Stimulated activated CD4-positive, alpha-beta T cell treated with anti-CD3 and anti-CD28 coated beads, TNF-alpha, amount 100 ng/mL, for 48 hours (primary cell): Measurements from ENCODE around the gene HIRA.
"Not testable (repeated sequence)": the region's sequence is repeated elsewhere in the genome, so short reads cannot be mapped to it uniquely, and the experiment has no call there.

Experiments
- DNase-seq, 3 donors: peaks; one replicate each; pipeline ENCODE4 v3.0.0-alpha.2; 2020; ENCODE audit warnings: low read depth in 3 of 3

HIRA gene

DNA sequence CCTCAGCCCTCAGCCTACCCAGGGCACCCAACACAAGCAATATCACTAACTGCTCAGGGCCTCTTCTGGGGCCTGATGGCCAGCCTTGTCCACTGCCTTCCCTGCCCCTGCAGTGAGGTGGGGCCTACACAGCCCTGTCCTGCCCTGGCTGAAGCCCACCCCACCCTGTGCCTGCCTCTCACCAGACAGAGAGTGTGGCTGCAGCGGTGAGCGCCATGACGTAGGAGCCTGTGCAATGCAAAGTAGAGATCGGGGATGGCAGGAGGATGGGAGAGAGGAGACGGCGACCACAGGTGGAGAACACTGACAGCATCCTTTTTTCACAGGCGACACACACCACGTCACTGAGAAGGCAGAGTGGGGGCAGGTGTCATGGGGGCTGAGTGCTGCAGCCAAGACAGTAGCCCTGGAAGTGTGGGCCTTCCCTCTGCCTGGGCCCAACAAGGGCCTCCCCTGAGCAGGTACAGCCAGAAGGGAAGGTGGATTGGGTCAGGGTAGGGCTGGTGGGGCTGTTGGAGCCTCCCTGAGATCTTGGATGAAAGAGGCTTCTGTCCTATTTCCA is 74.7 kb downstream of the HIRA start:
- no peak for DNase-seq

DNA sequence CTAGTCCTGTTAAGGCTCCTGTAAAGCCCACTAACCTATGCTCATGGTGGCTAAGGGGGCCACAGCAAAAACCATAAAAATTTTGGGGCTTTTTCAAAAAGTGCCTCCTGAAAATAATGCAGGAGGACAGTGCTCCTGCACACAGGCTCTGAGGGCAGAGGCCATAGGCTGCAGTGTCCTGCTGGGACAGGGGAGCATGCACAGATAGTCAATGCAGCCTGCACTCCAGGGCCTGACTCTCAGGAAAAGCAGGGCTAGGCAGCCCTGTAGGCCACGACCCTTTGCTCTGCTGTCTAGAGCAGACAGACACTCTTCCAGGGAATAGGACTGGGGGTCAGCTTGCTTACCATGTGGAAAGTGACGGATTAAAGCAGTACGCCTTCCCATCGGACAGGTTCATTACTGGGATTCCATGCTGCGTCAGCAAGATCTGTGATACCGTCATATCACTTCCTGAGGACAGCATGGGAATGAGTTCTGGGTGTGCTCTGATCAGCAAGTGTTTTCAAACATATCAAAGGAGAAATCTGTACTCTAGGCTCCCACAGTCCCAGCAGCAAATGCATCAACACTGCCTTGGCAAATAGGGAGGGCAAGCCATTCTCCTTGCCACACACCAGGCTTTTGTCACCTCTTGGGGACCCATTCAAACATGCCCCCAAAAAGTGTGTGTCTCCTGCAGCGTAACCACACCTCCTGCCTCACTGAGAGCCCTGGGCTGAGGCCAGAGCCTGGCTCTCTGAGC is 75.9 kb downstream of the HIRA start:
- no peak for DNase-seq

DNA sequence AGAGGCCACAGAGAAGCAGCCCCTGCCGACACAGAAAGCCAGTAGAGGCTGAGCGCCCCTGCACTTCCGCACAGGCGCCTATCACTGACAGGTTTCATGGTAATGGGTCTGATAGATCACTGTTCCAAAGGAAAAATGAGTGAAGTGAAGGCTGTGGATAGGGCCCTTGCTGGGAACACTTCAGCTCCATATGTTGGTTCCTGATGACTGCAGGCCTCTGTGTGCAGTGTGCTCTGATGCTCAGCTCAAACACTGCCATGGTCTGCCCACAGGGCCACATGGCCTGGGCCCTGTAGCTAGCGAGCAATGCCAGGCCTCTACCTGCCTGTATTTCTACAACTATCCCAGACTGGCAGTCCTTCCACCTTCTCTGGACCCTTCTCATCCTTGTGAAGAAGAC is 77.3 kb downstream of the HIRA start:
- no peak for DNase-seq

DNA sequence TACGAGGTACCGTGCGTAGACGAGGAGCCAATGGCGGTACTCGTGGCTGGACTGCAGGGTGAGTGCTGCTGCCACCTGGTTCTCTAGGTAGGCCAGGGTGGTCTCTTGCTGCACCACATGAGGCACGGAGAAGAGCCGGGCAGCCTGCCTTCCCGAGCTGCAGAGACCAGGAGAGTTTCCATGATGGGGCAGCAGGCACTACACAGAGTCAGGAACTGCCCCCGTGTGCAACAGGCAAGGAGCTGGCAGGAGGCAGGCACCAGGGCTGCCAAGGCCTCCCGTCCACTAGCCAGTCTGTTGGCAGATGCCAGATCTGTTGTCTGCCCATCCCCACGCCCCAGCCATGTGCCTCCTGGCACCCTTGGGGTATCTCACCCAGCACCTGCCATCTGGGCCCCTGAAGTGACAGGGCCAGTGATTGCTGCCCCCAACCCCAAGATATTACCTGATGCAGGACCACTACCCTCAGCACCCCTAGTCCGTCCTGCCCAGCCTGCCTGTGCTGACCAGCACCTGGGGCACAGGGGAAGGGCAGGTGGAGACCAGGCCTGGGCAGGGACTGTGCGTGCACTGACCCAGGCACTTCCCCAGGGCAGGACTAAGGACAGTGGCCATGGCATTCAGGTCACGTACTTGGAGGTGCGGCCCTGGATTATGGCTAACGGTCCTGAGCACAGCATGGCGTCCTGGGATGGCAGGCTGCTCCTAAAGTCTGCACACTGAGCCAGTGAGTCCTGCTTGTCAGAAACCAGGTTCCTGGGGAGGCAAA is 78.0 kb downstream of the HIRA start:
- DNase-seq = no peak

DNA sequence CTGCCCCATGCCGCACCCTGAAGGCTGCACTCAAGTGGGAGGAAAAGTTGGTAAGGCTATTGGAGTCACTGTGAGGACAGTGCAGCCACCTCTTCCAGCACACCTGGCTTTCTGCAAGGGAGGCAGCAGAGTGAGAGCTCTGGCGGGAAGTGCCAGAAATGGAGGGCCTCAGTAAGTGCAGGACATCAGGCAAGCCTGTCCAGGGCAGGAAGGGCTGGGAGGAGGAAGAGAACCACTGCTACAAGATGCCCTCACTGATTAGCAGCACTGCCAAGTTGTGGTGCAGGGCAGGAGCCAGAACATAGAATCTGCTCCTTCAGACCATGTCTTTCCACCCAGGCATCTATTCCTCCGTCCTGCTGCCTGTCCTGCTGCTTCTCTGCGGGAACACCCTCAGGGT is 78.8 kb downstream of the HIRA start:
- DNase-seq = no peak

DNA sequence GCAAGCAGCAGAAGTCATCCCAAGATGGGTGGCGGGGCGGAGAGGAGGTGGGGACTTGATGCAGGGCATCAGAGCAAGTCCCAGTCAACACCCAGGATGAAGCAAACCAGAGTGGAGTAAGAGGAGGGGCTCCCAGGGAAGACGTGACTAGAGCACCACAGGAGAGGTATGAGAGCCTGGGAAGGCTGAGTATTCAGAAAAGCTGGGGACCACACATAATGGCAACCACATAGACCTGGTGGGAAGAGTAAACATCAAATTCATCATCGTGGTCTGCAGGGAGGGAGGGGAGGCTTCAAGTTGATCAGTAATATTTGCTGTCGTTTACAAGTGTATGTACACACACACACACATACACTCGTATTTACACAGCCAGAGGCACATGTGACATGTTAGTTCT is 79.3 kb downstream of the HIRA start:
- DNase-seq = no peak

DNA sequence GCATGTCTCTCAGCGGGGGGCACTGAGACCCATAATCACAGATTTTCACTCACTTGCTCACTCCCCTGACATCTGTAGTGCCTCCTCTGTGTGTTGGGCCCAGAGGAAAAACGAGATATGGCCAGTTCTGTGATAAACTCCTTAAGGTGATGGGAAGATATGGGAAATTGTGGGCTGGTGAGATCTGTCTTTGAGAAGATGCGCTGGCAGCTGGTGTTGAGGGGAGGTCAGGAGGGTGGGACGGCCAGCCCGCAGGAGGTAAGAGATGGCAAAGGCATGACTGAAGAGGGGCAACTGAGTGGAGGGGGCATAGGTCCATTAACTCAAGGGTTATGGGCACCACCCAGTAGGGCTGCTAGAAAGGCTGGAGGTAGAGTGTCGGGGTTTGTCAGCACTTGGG is 79.9 kb downstream of the HIRA start:
- DNase-seq = no peak

DNA sequence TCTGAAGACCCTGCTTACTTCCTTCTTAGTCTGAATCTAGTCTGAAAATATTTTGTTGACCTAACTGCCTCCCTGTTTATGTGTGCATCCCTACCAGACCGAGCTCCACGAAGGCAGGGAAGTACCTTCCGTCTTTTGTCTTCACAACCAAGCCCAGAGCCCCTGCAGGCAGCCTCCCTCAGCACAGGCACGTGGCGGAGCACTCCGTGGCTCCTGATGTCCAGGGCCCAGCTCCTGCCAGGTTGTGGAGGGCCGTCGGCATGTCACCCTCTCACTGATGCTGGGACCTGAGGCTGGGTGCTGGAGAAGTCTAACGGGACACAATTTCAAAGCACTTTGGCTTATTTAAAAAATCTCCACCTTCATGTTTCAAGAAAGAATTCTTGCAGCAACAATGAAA is 80.6 kb downstream of the HIRA start:
- no peak for DNase-seq

DNA sequence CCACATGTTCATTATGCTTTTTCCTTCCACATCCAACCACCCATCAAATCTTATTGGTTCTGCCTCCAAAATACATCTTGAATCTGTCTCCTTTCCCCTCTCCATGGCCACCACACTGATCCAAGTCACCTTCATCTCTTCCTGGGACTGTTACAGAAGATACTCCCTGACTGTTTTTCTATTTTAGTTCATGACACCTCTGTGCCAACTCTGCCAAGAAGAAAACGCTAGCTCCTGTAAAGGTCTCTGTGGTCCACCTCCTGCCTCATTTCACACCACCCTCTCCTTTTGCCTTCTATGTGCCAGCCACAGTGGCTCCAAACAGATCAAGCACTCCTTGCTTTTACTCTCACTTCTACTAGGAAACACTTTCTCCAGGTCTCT is 81.1 kb downstream of the HIRA start:
- no peak for DNase-seq

DNA sequence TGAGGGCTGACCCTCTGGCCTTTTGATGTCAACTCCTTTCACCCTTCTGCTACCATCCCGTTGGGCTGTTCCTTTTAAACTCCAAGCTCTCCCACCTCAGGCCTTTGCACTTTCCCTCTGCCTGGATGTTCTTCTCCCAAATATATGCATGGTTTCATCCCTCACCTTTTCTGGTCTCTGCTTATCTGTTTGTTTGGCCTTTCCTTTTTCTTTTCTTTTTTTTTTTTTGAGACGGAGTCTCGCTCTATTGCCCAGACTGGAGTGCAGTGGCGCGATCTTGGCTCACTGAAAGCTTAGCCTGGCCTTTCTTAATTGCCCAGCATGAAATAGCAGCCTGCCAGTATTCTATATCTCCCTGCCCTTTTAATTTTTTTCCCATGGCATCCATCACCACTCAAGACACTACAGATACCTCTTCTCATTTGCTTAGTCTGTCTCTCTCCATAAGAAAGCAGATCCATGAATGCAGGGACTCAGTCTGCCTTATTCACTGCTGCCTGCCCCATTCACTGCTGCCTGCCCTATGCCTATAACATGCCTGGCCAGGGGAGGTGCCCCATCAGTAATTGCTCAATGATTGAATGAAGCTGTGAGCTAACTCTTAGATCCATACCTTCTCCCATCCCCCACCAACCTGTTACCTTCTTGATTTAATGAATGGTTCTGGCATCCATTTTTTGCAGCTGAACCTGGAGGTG is 81.6 kb downstream of the HIRA start:
- no peak for DNase-seq

DNA sequence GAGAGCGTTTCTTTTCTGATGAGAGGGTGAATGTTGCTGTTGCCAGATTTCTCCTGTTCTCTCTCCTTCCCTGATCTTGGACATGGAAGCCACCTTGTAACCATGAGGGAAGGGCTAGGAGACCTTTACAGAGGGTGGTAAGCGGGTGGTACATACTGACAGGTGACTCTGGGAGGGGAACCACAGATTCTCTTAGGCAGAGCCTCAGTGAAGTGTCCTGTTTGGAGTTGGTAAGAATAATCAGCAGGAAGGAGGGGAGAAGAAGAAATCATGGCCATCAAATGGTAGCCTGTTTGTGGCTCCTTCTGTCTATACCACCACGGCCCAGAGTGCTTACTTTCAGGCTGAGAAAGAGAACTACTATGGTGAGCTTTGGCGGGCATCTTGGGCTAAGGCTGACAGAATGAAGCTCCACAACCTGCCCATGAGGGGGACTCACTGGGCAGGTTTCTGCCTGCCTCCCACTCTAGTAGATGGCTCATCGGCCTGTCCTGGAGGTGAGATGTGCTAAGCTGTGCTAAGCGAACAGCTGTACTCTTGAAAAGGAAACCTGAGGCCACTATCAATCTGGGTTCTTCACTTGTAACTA is 84.8 kb downstream of the HIRA start:
- DNase-seq = no peak

DNA sequence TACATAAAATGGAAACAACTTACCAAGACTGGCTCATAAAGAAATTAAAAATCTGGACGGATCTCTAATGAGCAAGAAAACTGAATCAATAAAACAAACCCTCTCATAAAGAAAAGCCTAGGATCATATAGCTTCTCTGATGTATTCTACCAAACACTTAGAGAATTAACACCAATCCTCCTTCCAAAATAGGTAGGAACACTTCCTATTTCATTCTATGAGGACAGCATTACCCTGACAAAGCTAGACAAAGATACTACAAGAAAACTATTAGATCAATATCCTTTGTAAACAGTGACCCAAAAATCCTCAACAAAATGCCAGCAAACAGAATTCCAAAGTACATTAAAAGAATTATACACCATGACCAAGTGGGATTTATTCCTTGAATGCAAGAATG is 87.1 kb downstream of the HIRA start:
- DNase-seq = no peak

DNA sequence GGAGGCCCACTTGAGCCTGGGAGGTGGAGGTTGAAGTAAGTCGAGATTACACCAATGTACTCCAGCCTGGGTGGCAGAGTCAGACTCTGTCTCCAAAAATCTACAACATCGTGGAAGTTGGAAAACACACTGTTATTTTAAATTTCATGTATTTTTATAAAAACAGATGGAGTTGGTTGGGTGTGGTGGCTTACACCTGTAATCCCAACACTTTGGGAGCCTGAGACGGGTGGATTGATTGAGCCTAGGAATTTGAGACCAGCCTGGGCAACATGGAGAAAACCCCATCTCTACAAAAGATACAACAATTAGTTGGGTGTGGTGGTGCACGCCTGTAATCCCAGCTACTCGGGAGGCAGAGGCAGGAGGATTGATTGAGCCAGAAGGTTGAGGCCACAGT is 88.1 kb downstream of the HIRA start:
- no peak for DNase-seq

DNA sequence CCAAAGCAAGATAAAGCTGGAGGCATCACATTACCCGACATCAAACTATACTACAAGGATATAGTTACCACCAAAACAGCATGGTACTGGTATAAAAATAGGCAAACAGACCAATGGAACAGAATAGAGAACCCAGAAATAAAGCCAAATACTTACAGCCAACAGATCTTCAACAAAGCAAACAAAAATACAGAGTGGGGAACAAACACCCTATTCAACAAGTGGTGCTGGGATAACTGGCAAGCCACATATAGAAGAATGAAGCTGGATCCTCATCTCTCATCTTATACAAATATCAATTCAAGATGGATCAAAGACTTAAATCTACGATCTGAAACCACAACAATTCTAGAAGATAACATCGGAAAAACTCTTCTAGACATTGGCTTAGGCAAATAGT is 90.0 kb downstream of the HIRA start:
- no peak for DNase-seq

DNA sequence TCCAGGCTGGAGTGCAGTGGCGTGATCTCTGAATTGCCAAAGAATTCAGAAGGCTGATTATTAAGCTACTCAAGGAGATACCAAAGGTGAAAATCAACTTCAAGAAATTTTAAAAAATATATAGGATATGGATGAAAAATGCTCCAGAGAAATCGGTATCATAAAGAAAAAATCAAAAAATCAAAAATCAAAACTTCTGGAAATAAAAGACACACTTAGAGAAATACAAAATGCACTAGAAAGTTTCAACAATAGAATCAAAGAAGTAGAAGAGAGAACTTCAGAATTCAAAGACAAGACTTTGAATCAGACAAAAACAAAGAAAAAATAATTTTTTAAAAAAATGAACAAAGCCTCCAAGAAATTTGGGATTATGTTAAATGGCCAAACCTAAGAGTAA is 94.4 kb downstream of the HIRA start:
- no peak for DNase-seq

DNA sequence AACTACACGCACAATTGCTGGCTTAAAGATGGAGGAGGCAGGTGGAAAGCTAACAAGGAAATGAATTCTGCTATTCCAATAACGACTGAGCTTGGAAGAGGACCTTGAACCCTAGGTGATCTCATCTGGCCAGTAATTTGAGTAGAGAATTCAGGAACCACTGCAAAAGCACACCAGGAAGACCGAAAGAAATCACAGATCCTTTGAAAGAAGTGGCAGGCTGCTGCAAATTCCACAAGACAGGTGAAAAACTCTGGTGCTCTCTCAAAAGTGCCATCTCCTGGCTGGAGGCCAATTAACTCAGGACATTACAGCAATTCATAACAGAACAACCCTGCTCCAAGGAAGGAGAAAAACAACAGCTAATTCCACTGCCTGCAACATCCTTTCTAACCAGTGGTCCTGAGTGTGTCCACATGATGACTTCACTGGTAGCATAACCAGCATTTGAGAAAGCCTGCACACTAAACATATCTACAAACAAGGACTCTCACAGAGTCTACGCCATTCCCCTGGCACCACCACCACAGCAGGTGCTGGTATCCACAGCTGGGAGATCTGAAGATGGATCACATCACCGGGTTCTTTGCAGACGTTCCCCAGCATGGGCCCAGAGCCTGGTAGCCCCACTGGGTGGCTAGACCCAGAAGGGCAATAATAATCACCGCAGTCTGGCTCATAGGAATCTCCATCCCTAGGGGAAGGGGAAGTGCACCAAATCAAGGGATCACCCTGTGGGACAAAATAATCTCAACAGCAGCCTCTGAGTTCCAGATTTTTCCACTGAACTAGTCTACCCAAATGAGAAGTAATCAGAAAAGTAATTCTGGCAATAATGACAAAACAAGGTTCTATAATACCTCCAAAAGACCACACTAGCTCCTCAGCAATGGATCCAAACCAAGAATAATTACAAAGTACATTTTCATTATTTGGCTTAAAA is 95.1 kb downstream of the HIRA start:
- DNase-seq = no peak

DNA sequence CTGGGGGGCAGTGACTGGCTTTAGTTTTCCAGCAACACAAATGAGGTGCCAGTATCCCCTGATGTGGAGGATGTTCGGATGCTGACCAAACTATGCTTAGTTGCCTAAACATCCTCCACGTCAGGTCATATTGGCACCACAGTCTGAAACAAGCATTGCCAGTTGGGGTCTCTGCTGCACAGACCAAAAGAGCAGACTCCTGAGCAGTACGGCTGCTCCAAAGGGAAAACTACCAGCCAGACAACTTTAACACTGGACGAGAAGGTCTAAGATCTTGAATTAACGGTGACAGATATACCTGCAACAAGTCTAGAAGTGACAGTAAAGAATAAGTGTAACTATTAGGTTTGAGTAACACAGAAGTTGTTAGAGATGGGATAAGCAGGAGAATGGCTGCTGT is 99.6 kb downstream of the HIRA start:
- DNase-seq = no peak

DNA sequence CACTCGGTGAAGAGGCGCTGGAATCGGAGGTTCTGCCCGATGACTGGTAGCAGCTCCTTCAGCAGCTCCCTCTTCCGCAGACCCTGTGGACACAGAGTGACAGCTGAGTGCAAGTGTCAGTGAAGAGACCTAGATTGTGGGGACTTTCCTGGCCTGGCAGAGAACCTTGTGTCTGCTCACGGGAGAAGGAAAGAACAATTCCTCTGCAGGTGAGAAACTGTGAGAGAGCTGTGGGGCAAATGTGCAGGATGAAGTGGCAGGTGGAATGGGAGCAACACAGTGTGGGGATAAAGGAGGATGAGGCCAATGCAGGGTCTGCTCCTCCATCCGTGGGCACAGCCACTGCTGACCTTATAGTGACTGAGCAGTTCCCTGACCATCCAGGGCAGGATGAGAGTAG is 100.1 kb downstream of the HIRA start:
- no peak for DNase-seq

DNA sequence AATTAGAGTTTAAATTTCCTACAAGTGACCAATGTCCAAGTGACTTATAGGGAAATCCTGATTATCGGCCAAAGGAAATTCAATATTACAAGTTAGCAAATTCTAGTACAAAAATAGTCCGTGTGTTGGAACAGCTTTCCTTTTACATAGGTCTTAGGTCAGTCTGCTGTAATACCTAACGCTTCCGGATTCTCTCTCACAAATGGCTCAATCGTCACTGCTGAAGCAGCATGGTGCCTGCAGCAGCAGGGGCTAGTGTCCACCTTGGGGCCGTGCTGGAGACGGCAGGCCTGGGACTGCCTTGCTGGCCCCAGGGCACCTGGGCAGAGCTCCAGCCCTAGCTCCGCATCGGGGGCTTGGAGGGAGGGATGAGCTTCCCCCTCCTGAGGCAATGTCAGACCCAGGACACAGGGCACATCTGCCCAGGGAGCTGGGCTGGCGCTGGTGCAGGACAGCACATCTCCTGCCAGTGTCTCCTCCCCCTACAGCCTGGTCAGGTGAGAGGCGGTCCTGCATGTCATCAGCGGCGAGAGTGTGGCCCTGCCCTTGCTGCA is 100.6 kb downstream of the HIRA start:
- no peak for DNase-seq

DNA sequence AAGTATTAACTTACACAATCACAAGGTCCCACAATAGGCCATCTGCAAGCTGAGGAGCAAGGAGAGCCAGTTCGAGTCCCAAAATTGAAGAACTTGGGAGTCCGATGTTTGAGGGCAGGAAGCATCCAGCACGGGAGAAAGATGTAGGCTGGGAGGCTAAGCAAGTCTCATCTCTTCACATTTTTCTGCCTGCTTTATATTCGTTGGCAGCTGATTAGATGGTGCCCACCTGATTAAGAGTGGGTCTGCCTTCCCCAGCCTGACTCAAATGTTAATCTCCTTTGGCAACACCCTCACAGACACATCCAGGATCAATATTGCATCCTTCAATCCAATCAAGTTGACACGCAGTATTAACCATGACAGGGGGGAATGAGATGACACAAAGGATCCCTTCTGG is 101.3 kb downstream of the HIRA start:
- DNase-seq = not testable (repeated sequence)

DNA sequence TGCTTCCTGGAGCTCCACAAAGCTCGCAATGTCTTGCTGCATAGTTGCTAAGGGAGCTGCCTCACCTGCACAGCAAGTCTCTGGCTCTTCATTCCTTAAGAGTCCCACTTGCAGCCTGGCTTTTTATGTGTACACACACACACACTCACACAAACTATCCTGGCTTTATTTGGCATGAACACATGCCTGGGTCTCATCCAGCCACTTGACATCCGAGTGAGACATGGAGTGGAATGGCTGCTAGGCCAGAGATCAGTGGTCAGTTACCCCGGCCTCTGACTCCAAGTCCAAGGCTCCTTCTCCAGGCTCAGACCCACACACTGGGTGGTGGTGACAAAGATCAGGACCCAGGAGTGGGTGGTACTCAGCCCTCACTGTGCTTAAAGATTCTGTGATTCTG is 102.1 kb downstream of the HIRA start:
- DNase-seq = no peak
